ENCODE measurements around the gene ATP6V1E1.

Gene ATP6V1E1

GRCh38 chr22:17583151-17583550, 45.4 kb downstream of the ATP6V1E1 start:
- DNase-seq (ENCODE audit: low read depth) = no peak
- no peak overlapping the region for H3K4me3 ChIP-seq (ENCODE audit: low read length)
- TF ChIP-seq CTCF (IDR thresholded peaks at IDR 0.05; ENCODE audit: insufficient read depth, low read depth, low read length, missing control alignments) = no peak

GRCh38 chr22:17581631-17582030, 46.9 kb downstream of the ATP6V1E1 start:
- no peak overlapping the region for H3K4me3 ChIP-seq (ENCODE audit: low read length)
- DNase-seq (ENCODE audit: low read depth) = no peak
- TF ChIP-seq CTCF (IDR thresholded peaks at IDR 0.05; ENCODE audit: insufficient read depth, low read depth, low read length, missing control alignments) = no peak

DNA sequence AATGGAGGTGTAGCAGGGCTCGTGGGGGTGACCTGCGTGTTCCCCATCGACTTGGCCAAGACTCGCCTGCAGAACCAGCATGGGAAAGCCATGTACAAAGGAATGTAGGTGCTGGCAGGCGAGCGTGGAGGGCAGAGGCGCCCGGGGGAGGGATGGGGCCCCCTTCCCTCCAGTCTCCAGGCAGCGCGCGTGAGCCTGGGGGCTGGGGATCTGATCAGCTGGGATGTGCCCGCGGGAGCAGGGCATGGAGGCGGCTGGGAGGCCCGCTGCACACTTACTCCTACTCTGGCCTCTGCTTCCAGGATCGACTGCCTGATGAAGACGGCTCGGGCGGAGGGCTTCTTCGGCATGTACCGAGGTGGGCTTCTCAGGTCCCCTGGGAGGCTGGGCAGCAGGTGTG, 47.5 kb downstream of the ATP6V1E1 start:
- no peak overlapping the region for H3K4me3 ChIP-seq (ENCODE audit: low read length)
- DNase-seq (ENCODE audit: low read depth) = no peak
- TF ChIP-seq CTCF (IDR thresholded peaks at IDR 0.05; ENCODE audit: insufficient read depth, low read depth, low read length, missing control alignments) = no peak

GRCh38 chr22:17580441-17581031, 48.0 kb downstream of the ATP6V1E1 start:
- DNase-seq (ENCODE audit: low read depth) = no peak
- TF ChIP-seq CTCF (IDR thresholded peaks at IDR 0.05; ENCODE audit: insufficient read depth, low read depth, low read length, missing control alignments) = no peak
- no peak overlapping the region for H3K4me3 ChIP-seq (ENCODE audit: low read length)

GRCh38 chr22:17579535-17579981, 49.0 kb downstream of the ATP6V1E1 start:
- no peak for DNase-seq (ENCODE audit: low read depth)
- no peak for TF ChIP-seq CTCF (IDR thresholded peaks at IDR 0.05; ENCODE audit: insufficient read depth, low read depth, low read length, missing control alignments)
- no peak overlapping the region for H3K4me3 ChIP-seq (ENCODE audit: low read length)

GRCh38 chr22:17578136-17578754, 50.3 kb downstream of the ATP6V1E1 start:
- TF ChIP-seq CTCF (IDR thresholded peaks at IDR 0.05; ENCODE audit: insufficient read depth, low read depth, low read length, missing control alignments) = no peak
- H3K4me3 ChIP-seq (ENCODE audit: low read length) = no peak overlapping the region
- DNase-seq (ENCODE audit: low read depth) = peak; percentile 24

GRCh38 chr22:17576470-17576869, 52.1 kb downstream of the ATP6V1E1 start:
- no peak for TF ChIP-seq CTCF (IDR thresholded peaks at IDR 0.05; ENCODE audit: insufficient read depth, low read depth, low read length, missing control alignments)
- DNase-seq (ENCODE audit: low read depth) = peak; percentile 99

More at GRCh38 chr22:17576470-17576869, 52.1 kb downstream of the ATP6V1E1 start:
- no peak overlapping the region for H3K4me3 ChIP-seq (ENCODE audit: low read length)
